MCF 10A (cell line): Measurements from ENCODE around the gene ADM. TPM values are rescaled to one million over a fixed set of nuclear protein-coding genes. Genes with fewer than 3 reads are reported as not detected.

ENCODE experiments used
- Bru-seq: library from RNA; stranded (reverse); fragments of 400-500 nt; gene quantifications from one replicate; lab custom pipeline; 2021; lab: Mats Ljungman, UMichigan
- BruChase-seq, 2 experiments: library from RNA; stranded (reverse); fragments of 400-500 nt; gene quantifications; one replicate each; lab custom pipeline; 2021; lab: Mats Ljungman, UMichigan
- BruUV-seq: library from RNA; stranded (reverse); fragments of 400-500 nt; replicated peaks from 2 replicates; lab custom pipeline; 2021; lab: Mats Ljungman, UMichigan
- CTCF ChIA-PET: fragments of 300-600 bp; sonication (Branson Sonifier 250); formaldehyde crosslinking; extraction: SDS; loops from one replicate; lab custom pipeline; 2021; ENCODE audit warnings: antibody characterized with exemption, inconsistent platforms; lab: Yijun Ruan, JAX
- POLR2A ChIA-PET: fragments of 300-600, 350-650 bp; sonication (Branson Sonifier 250); formaldehyde crosslinking; extraction: SDS; loops from one replicate; lab custom pipeline; 2020; ENCODE audit warnings: antibody characterized with exemption, inconsistent platforms; lab: Yijun Ruan, JAX
- DNase-seq: peaks from one replicate; pipeline ENCODE4 v3.0.0-alpha.2; 2018; ENCODE audit not compliant: unreplicated experiment
- H3K27ac Mint-ChIP-seq: one replicate; pipeline ENCODE4 v1.8.0; 2022; ENCODE audit warnings: mild to moderate bottlenecking, low read depth, mixed read lengths; ENCODE audit not compliant: unreplicated experiment
- H3K27me3 Mint-ChIP-seq: one replicate; pipeline ENCODE4 v1.8.0; 2022; ENCODE audit warnings: mixed read lengths; ENCODE audit not compliant: insufficient read depth, unreplicated experiment
- H3K36me3 Mint-ChIP-seq: one replicate; pipeline ENCODE4 v1.8.0; 2022; ENCODE audit warnings: mild to moderate bottlenecking, moderate library complexity, mixed read lengths; ENCODE audit not compliant: insufficient read depth, unreplicated experiment
- H3K4me1 Mint-ChIP-seq: one replicate; pipeline ENCODE4 v1.8.0; 2022; ENCODE audit warnings: mixed read lengths; ENCODE audit not compliant: insufficient read depth, unreplicated experiment
- H3K4me3 Mint-ChIP-seq: one replicate; pipeline ENCODE4 v1.8.0; 2022; ENCODE audit warnings: mild to moderate bottlenecking, moderate library complexity, mixed read lengths; ENCODE audit not compliant: unreplicated experiment
- H3K9me3 Mint-ChIP-seq: one replicate; pipeline ENCODE4 v1.8.0; 2022; ENCODE audit warnings: mixed read lengths; ENCODE audit not compliant: unreplicated experiment
- CTCF ChIP-seq: fragments of 200-600 bp; IDR thresholded peaks from one replicate; pipeline ENCODE4 v1.8.0; 2022; ENCODE audit warnings: antibody characterized with exemption, mild to moderate bottlenecking; ENCODE audit not compliant: unreplicated experiment
- intact Hi-C: fragments of 100-400 bp; cut with micrococcal nuclease; formaldehyde crosslinking; loops from 2 replicates; pipeline ENCODE4 v1.14.1; 2022
- long read RNA-seq: library from polyadenylated mRNA; stranded (forward); transcript quantifications from one replicate; pipeline ENCODE4 v2.0.0, GENCODE V29; 2022
- total RNA-seq: library from RNA; stranded (reverse); gene quantifications from 2 replicates; pipeline ENCODE4 v1.2.3, GENCODE V29; 2022

Gene ADM
- total RNA-seq (8.7 and 10.6 TPM in 2 replicates), Bru-seq, nascent RNA (percentile 74 among the genes with signal in this experiment), BruChase-seq, experiment 1, labeled RNA remaining after a 6-hour chase (percentile 46 among the genes with signal in this experiment), BruChase-seq, experiment 2, labeled RNA remaining after a 2-hour chase (percentile 61 among the genes with signal in this experiment)
- long read RNA-seq, transcript ADM-201 (4 exons, 1,885 nt): major isoform, 11 of 12 reads
- long read RNA-seq, partial matches to known transcripts: 0 of 12 reads
- long read RNA-seq, other reads (novel, unspliced or antisense): 1 of 12 reads

- Mint-ChIP-seq H3K4me1 (peaks cover 41% of the 10 kb centered on the region), H3K36me3 (peaks cover 39% of the 10 kb centered on the region), H3K27ac (peak within 1 kb of the TSS; percentile 90), H3K9me3 (no peaks in the 10 kb centered on the region), H3K4me3 (peak within 1 kb of the TSS; percentile 79), H3K27me3 (no peaks in the 10 kb centered on the region)
- ChIA-PET POLR2A (interaction anchor here (0.6 to 10.8 kb wide), 55 partner anchors 9 to 1775 kb away, joined by 3 to 217 read pairs (median 6); partner anchors contain the start of genes CTR9, RNF141, SBF2 and ZNF143), CTCF (interaction anchor here (0.6 to 5.9 kb wide), 23 partner anchors 10 to 731 kb away, joined by 3 to 56 read pairs (median 5); no protein-coding TSS in a partner anchor)
- BruUV-seq: no TSS peak
- intact Hi-C loops: loop anchor here (2.0 to 5.0 kb wide), 4 partner anchors 124 to 842 kb away; partner anchors contain the start of gene ZNF143
- peak; percentile 92 for DNase-seq
- TF ChIP-seq CTCF: peak; percentile 76
Measured at GRCh38 chr11:10304495-10305261, at the start of gene ADM. ADM (plus strand) TSS chr11:10305073; CDS start chr11:10305701, 628 bp downstream.

- Mint-ChIP-seq H3K27ac (no peak overlapping the region), H3K9me3 (no peaks in the 10 kb centered on the region), H3K27me3 (no peaks in the 10 kb centered on the region), H3K36me3 (no peaks in the 10 kb centered on the region), H3K4me3 (no peak overlapping the region), H3K4me1 (peaks cover 8% of the 10 kb centered on the region)
- intact Hi-C loops: no loop called here
- BruUV-seq: no TSS peak
- no peak for TF ChIP-seq CTCF
- ChIA-PET POLR2A (interaction anchor here (0.6 to 1.6 kb wide), 8 partner anchors 8 to 682 kb away, joined by 3 to 4 read pairs (median 3); partner anchors contain the start of gene WEE1), CTCF (interaction anchor here (0.6 to 1.5 kb wide), 4 partner anchors 11 to 29 kb away, joined by 3 read pairs; no protein-coding TSS in a partner anchor)
- DNase-seq: no peak
Measured at GRCh38 chr11:10255388-10256125, 49.3 kb upstream of the ADM start.

- peaks cover 21% of the 10 kb centered on the region for H3K4me1 Mint-ChIP-seq
- no peaks in the 10 kb centered on the region for H3K36me3 Mint-ChIP-seq
- no peak overlapping the region for H3K4me3 Mint-ChIP-seq
- no peaks in the 10 kb centered on the region for H3K27me3 Mint-ChIP-seq
- POLR2A ChIA-PET: interaction anchor here (0.6 to 1.6 kb wide), 5 partner anchors 15 to 601 kb away, joined by 3 to 4 read pairs (median 3); partner anchors contain the start of gene ADM
- CTCF ChIA-PET: interaction anchor here (1.4 kb wide), 2 partner anchors 48 to 50 kb away, joined by 3 to 4 read pairs; partner anchors contain the start of gene ADM
- intact Hi-C loops: no loop called here
- H3K9me3 Mint-ChIP-seq: no peaks in the 10 kb centered on the region
- TF ChIP-seq CTCF: no peak
- no peak overlapping the region for H3K27ac Mint-ChIP-seq
- DNase-seq: no peak
- BruUV-seq: no TSS peak
Measured at GRCh38 chr11:10257478-10257877, 47.4 kb upstream of the ADM start.
